GM12891 (cell line): ENCODE results near the gene WEE2.

Experiments used
- POLR2A ChIP-seq: IDR thresholded peaks from 2 replicates; pipeline ENCODE4 v1.6.1; 2011; ENCODE audit warnings: low read depth, low read length, control low read depth
- SPI1 ChIP-seq: IDR thresholded peaks from 2 replicates; pipeline ENCODE4 v1.6.1; 2011; ENCODE audit warnings: low read depth, low read length, control low read depth
- TAF1 ChIP-seq: IDR thresholded peaks from 2 replicates; pipeline ENCODE4 v1.6.1; 2011; ENCODE audit warnings: low read depth, low read length, control low read depth

- TF ChIP-seq TAF1 (no peak), POLR2A (no peak), SPI1 (no peak)
Observed at GRCh38 chr7:141776374-141776773, 68.2 kb downstream of the WEE2 start, which contains the start of gene TAS2R4.
